ENCODE results near the gene SPAG17.

- TF ChIP-seq CTCF (conservative IDR thresholded peaks at IDR 0.05; ENCODE audit: low read depth, low read length) (no peak), EZH2phosphoT487 (IDR thresholded peaks at IDR 0.05; ENCODE audit: borderline replicate concordance, low read length) (no peak), EZH2 (IDR thresholded peaks at IDR 0.05; ENCODE audit: low read length, unreplicated experiment) (no peak)
These were observed 82.6 kb downstream of the SPAG17 start for GRCh38 chr1:118102445-118102844.
